Subcutaneous abdominal adipose tissue (tissue), 5 donors: ENCODE data around the gene TNFSF11.
"Not testable (repeated sequence)": the region's sequence is repeated elsewhere in the genome, so short reads cannot be mapped to it uniquely, and the experiment has no call there.

Experiments
- H3K27ac ChIP-seq: one replicate; pipeline ENCODE4 v1.7.0; 2013; ENCODE audit warnings: low read depth, mild to moderate bottlenecking, inconsistent platforms, low read length, moderate library complexity
- H3K27me3 ChIP-seq, 5 donors: one replicate each; pipeline ENCODE4 v1.7.0; 2013; ENCODE audit warnings: low read length in 5 of 5, inconsistent platforms in 1 of 5; ENCODE audit not compliant: control insufficient read depth in 5 of 5, insufficient read depth in 4 of 5
- H3K36me3 ChIP-seq, 5 donors: one replicate each; pipeline ENCODE4 v1.7.0; 2013; ENCODE audit warnings: low read length in 5 of 5; ENCODE audit not compliant: control insufficient read depth in 5 of 5, insufficient read depth in 5 of 5
- H3K4me1 ChIP-seq, 5 donors: one replicate each; pipeline ENCODE4 v1.7.0; 2013; ENCODE audit warnings: low read length in 5 of 5, mild to moderate bottlenecking in 3 of 5, moderate library complexity in 1 of 5; ENCODE audit not compliant: control insufficient read depth in 5 of 5, insufficient read depth in 5 of 5
- H3K4me3 ChIP-seq, 5 donors: one replicate each; pipeline ENCODE4 v1.7.0; 2013; ENCODE audit warnings: low read length in 5 of 5, low read depth in 1 of 5
- H3K9ac ChIP-seq, 5 donors: one replicate each; pipeline ENCODE4 v1.7.0; 2013; ENCODE audit warnings: low read length in 5 of 5, mild to moderate bottlenecking in 4 of 5, moderate library complexity in 3 of 5
- H3K9me3 ChIP-seq, 5 donors: one replicate each; pipeline ENCODE4 v1.7.0; 2013; ENCODE audit warnings: low read length in 5 of 5; ENCODE audit not compliant: control insufficient read depth in 5 of 5
- donor health status: healthy.
- donor health status: healthy.
- donor health status: healthy.
- donor health status: healthy.
- donor health status: healthy.

TNFSF11 gene

GRCh38 chr13:42559573-42560218 is 14.3 kb upstream of the TNFSF11 start:
- not testable (repeated sequence) for H3K36me3 ChIP-seq, H3K27me3 ChIP-seq, H3K4me3 ChIP-seq, H3K9ac ChIP-seq, H3K4me1 ChIP-seq, H3K27ac ChIP-seq
- peaks cover 3 to 13% (median 3%) of the 10 kb centered on the region in 5 donors for H3K9me3 ChIP-seq

- not testable (repeated sequence) for H3K4me3 ChIP-seq, H3K27me3 ChIP-seq, H3K27ac ChIP-seq, H3K4me1 ChIP-seq, H3K9ac ChIP-seq, H3K36me3 ChIP-seq
- H3K9me3 ChIP-seq = peaks cover 3 to 14% (median 3%) of the 10 kb centered on the region in 5 donors
Observed at GRCh38 chr13:42560320-42560719, 13.6 kb upstream of the TNFSF11 start.

- Histone ChIP-seq H3K4me3 (no peak overlapping the region), H3K9ac (no peak overlapping the region), H3K27me3 (no peaks in the 10 kb centered on the region), H3K27ac (no peak overlapping the region), H3K9me3 (peaks cover 3 to 14% (median 3%) of the 10 kb centered on the region in 5 donors), H3K36me3 (no peaks in the 10 kb centered on the region), H3K4me1 (no peaks in the 10 kb centered on the region)
Observed at GRCh38 chr13:42561752-42562467, 12.0 kb upstream of the TNFSF11 start.

GRCh38 chr13:42567906-42568305 is 6.0 kb upstream of the TNFSF11 start:
- H3K9ac ChIP-seq = no peak overlapping the region
- no peak overlapping the region for H3K4me3 ChIP-seq
- H3K27ac ChIP-seq = no peak overlapping the region
- H3K36me3 ChIP-seq = no peaks in the 10 kb centered on the region
- no peaks in the 10 kb centered on the region for H3K27me3 ChIP-seq
- H3K9me3 ChIP-seq = peaks cover 0 to 17% (median 3%) of the 10 kb centered on the region in 5 donors
- no peaks in the 10 kb centered on the region for H3K4me1 ChIP-seq

- peaks cover 0 to 4% (median 2%) of the 10 kb centered on the region in 5 donors for H3K9me3 ChIP-seq
Observed at GRCh38 chr13:42569576-42570344, 4.2 kb upstream of the TNFSF11 start.

GRCh38 chr13:42571895-42572294 is 2.1 kb upstream of the TNFSF11 start:
- Histone ChIP-seq H3K9ac (no peak overlapping the region), H3K4me3 (no peak overlapping the region), H3K36me3 (no peaks in the 10 kb centered on the region), H3K4me1 (peaks cover 0 to 14% (median 8%) of the 10 kb centered on the region in 5 donors), H3K27me3 (peaks cover 7 to 24% (median 14%) of the 10 kb centered on the region in 5 donors), H3K9me3 (peaks cover 0 to 4% (median 2%) of the 10 kb centered on the region in 5 donors), H3K27ac (no peak overlapping the region)

More at GRCh38 chr13:42569576-42570344, 4.2 kb upstream of the TNFSF11 start:
- no peak overlapping the region for H3K4me3 ChIP-seq
- H3K4me1 ChIP-seq = peaks cover 0 to 9% (median 5%) of the 10 kb centered on the region in 5 donors
- H3K27me3 ChIP-seq = peaks cover 3 to 14% (median 11%) of the 10 kb centered on the region in 5 donors
- no peak overlapping the region for H3K27ac ChIP-seq
- H3K36me3 ChIP-seq = no peaks in the 10 kb centered on the region
- no peak overlapping the region for H3K9ac ChIP-seq

- Histone ChIP-seq H3K9ac (no peak overlapping the region), H3K4me1 (peaks cover 0 to 14% (median 8%) of the 10 kb centered on the region in 5 donors), H3K4me3 (peak overlapping the region in 4 of 5 donors; percentile 22 to 43 (median 36)), H3K27me3 (peaks cover 7 to 24% (median 18%) of the 10 kb centered on the region in 5 donors), H3K27ac (no peak overlapping the region), H3K36me3 (no peaks in the 10 kb centered on the region), H3K9me3 (peaks cover 0 to 4% (median 2%) of the 10 kb centered on the region in 5 donors)
Observed at GRCh38 chr13:42574435-42575311, 721 bp downstream of the TNFSF11 start.

- no peak overlapping the region for H3K4me3 ChIP-seq
- no peak overlapping the region for H3K9ac ChIP-seq
- H3K27me3 ChIP-seq = peaks cover 7 to 24% (median 18%) of the 10 kb centered on the region in 5 donors
Observed at GRCh38 chr13:42575938-42576337, 2.0 kb downstream of the TNFSF11 start.

GRCh38 chr13:42577538-42577937 is 3.6 kb downstream of the TNFSF11 start:
- H3K4me3 ChIP-seq = no peak overlapping the region
- H3K36me3 ChIP-seq = no peaks in the 10 kb centered on the region
- no peak overlapping the region for H3K27ac ChIP-seq
- H3K9ac ChIP-seq = no peak overlapping the region
- no peaks in the 10 kb centered on the region for H3K9me3 ChIP-seq
- H3K27me3 ChIP-seq = peaks cover 7 to 24% (median 18%) of the 10 kb centered on the region in 5 donors
- H3K4me1 ChIP-seq = peaks cover 0 to 14% (median 8%) of the 10 kb centered on the region in 5 donors

More at GRCh38 chr13:42575938-42576337, 2.0 kb downstream of the TNFSF11 start:
- H3K27ac ChIP-seq = no peak overlapping the region
- peaks cover 0 to 4% (median 2%) of the 10 kb centered on the region in 5 donors for H3K9me3 ChIP-seq
- H3K36me3 ChIP-seq = no peaks in the 10 kb centered on the region
- peaks cover 0 to 14% (median 8%) of the 10 kb centered on the region in 5 donors for H3K4me1 ChIP-seq
